ENCODE measurements around the gene B3GNT3. TPM values are rescaled to one million over a fixed set of nuclear protein-coding genes. Genes with fewer than 3 reads are reported as not detected.
A peak's percentile ranks its signal among the peaks of the same experiment; 100 is the strongest.

The B3GNT3 gene
- total RNA-seq, 2 donors from 2014 or later, result 0.70 to 1.2 TPM

DNA sequence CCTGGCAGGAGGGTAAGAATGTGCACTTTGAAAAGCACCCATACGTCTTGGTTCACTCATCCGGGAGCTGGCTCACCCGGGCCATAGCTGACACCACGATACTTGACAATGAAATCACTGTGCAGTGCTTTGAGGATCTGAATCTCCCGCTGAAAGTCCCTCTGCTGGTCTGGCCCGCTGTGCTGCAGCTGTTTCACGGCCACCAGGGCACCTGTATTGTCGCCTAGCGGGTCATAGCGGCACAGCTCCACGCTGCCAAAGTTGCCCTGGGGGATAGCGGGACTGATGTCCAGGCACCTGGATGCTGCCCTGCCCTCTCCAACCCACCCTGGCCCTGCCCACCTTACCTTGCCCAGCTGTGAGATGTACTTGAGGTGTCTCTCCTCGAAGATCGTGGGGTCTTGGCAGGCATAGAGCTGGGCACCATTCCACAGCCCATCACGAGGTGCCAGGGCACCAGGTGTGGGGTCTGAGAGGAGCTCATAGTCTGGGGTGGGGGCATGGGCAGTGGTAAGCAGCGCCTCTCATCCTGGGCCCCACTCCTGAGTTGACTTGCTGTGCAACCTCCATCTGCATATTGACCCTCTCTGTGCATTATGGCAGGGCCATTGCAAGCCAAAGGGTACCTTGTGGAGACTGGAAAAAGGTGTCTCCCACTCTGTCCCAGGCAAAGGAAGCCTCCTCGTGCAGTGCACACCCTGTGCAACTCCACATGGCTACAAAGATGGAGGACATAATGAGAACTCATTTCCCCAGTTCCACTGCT, 37.7 kb downstream of the B3GNT3 start:
- Histone ChIP-seq H3K27ac (ENCODE audit: low read depth, low read length) (no peak overlapping the region), H3K4me3 (ENCODE audit: low read length) (no peak overlapping the region), H3K9me3 (ENCODE audit: control insufficient read depth, low read length) (no peaks in the 10 kb centered on the region), H3K9ac (ENCODE audit: extremely low read depth, low read length, poor library complexity, severe bottlenecking) (no peak overlapping the region), H3K36me3 (ENCODE audit: control insufficient read depth, insufficient read depth, low read length) (no peaks in the 10 kb centered on the region), H3K4me1 (ENCODE audit: control insufficient read depth, insufficient read depth, low read length) (no peaks in the 10 kb centered on the region), H3K27me3 (ENCODE audit: control insufficient read depth, insufficient read depth, low read length, poor library complexity, severe bottlenecking) (peaks cover 14% of the 10 kb centered on the region)
- Mint-ChIP-seq H3K4me1 (peaks cover 8% of the 10 kb centered on the region), H3K9me3 (no peaks in the 10 kb centered on the region), H3K4me3 (no peak overlapping the region), H3K27me3 (ENCODE audit: insufficient read depth) (peaks cover 28% of the 10 kb centered on the region), H3K36me3 (ENCODE audit: low read depth) (no peaks in the 10 kb centered on the region), H3K27ac (no peak overlapping the region)
- TF ChIP-seq, protein P1, sequence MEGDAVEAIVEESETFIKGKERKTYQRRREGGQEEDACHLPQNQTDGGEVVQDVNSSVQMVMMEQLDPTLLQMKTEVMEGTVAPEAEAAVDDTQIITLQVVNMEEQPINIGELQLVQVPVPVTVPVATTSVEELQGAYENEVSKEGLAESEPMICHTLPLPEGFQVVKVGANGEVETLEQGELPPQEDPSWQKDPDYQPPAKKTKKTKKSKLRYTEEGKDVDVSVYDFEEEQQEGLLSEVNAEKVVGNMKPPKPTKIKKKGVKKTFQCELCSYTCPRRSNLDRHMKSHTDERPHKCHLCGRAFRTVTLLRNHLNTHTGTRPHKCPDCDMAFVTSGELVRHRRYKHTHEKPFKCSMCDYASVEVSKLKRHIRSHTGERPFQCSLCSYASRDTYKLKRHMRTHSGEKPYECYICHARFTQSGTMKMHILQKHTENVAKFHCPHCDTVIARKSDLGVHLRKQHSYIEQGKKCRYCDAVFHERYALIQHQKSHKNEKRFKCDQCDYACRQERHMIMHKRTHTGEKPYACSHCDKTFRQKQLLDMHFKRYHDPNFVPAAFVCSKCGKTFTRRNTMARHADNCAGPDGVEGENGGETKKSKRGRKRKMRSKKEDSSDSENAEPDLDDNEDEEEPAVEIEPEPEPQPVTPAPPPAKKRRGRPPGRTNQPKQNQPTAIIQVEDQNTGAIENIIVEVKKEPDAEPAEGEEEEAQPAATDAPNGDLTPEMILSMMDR (conservative IDR thresholded peaks at IDR 0.05), result no peak
- no peak for DNase-seq
- 94% methylated on average over 9 to 17 of the region's 17 CpGs for WGBS, 2 experiments (ENCODE audit: insufficient coverage in 1 of 2, insufficient read length in 1 of 2)

DNA sequence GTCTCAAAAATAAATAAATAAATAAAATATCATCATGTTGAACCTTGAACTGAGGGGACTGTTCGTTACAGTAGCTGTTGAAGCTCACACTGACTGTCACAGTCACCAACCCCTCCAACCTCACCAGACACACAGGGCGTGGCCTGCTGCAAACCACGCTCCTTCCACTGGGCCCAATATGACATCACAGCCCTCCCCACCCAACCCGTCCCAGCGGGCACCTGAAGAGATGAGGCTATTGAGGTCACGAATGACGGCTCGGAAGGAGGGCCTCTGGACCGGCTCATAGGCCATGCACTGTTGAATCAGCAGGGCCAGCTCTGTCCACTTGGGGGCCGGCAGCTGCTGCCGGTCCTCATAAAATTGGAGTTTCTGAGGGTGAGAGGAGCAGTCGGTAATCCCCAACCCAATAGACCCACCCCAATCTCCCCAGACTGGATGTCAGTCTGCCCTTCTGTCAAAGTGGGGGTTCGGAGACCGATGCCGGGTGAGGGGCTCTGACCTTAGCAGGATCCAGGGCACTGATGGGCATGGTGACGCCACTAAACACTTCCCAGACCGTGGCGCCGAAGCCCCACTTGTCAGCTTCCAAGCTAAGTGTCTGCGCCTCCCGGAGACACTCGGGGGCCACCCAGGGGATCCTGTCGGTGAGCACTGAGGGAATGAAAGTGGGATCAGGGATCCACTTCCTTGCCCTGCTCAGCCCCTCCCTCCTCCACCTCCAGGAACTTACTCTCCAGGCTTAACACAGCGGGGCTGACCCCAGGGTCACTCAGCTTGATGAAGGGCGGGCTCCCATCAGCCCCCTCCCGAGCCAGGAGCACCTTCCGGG, 39.6 kb downstream of the B3GNT3 start:
- no peaks in the 10 kb centered on the region for H3K36me3 ChIP-seq (ENCODE audit: control insufficient read depth, insufficient read depth, low read length)
- H3K4me1 Mint-ChIP-seq, result peaks cover 8% of the 10 kb centered on the region
- no peaks in the 10 kb centered on the region for H3K9me3 Mint-ChIP-seq
- DNase-seq, result peak; percentile 72
- H3K36me3 Mint-ChIP-seq (ENCODE audit: low read depth), result no peaks in the 10 kb centered on the region
- H3K4me1 ChIP-seq (ENCODE audit: control insufficient read depth, insufficient read depth, low read length), result no peaks in the 10 kb centered on the region
- peaks cover 42% of the 10 kb centered on the region for H3K27me3 Mint-ChIP-seq (ENCODE audit: insufficient read depth)
- no peak overlapping the region for H3K4me3 ChIP-seq (ENCODE audit: low read length)
- H3K27ac Mint-ChIP-seq, result no peak overlapping the region
- no peaks in the 10 kb centered on the region for H3K9me3 ChIP-seq (ENCODE audit: control insufficient read depth, low read length)
- H3K27ac ChIP-seq (ENCODE audit: low read depth, low read length), result no peak overlapping the region
- H3K9ac ChIP-seq (ENCODE audit: extremely low read depth, low read length, poor library complexity, severe bottlenecking), result no peak overlapping the region
- 81% methylated on average over 8 to 27 of the region's 27 CpGs for WGBS, 2 experiments (ENCODE audit: insufficient coverage in 1 of 2, insufficient read length in 1 of 2)
- H3K4me3 Mint-ChIP-seq, result no peak overlapping the region
- TF ChIP-seq, protein P1 (conservative IDR thresholded peaks at IDR 0.05), result peak; percentile 62
- peaks cover 20% of the 10 kb centered on the region for H3K27me3 ChIP-seq (ENCODE audit: control insufficient read depth, insufficient read depth, low read length, poor library complexity, severe bottlenecking)

DNA sequence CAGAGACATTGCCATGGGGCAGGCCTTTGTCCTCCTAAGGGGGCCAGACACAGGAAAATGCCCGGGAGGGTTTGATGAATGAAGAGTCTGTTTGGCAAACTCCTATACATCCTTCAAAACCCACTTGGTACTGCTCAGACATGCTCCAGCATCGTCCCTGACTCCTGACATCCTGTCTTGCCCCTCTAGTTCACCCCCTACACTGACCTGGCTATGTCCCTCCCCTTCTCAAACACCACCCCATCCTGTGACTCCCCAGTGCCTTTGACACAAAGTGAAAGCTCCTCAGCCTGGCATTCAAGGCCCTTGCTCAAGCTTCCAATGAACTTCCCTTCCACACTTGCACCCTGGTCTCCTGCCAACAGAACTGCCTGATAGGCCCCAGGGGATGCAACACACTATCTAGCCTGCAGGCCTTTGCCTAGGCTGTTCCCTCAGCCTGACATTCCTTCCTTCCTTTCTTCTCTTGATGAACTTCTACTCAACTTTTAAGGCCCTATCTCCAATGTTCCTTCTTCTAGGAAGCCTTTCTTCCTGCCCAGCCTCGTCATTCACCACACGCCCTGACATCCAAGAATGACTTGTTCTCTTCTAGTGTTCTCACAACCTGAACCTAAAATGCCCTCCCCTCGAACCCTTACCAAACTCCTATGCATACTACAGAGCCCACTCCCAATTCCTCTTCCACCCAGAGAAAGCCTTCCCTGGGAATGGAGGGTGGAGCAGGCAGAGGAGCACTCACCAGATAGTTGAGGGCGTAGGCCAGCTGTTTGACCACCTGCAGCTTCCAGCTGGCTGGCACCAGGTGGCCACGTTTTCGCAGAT, 40.5 kb downstream of the B3GNT3 start:
- DNase-seq, result no peak
- Histone ChIP-seq H3K4me3 (ENCODE audit: low read length) (no peak overlapping the region), H3K27me3 (ENCODE audit: control insufficient read depth, insufficient read depth, low read length, poor library complexity, severe bottlenecking) (peaks cover 27% of the 10 kb centered on the region), H3K9me3 (ENCODE audit: control insufficient read depth, low read length) (no peaks in the 10 kb centered on the region), H3K36me3 (ENCODE audit: control insufficient read depth, insufficient read depth, low read length) (no peaks in the 10 kb centered on the region), H3K9ac (ENCODE audit: extremely low read depth, low read length, poor library complexity, severe bottlenecking) (no peak overlapping the region), H3K27ac (ENCODE audit: low read depth, low read length) (no peak overlapping the region), H3K4me1 (ENCODE audit: control insufficient read depth, insufficient read depth, low read length) (no peaks in the 10 kb centered on the region)
- no peaks in the 10 kb centered on the region for H3K9me3 Mint-ChIP-seq
- no peak overlapping the region for H3K27ac Mint-ChIP-seq
- no peak overlapping the region for H3K4me3 Mint-ChIP-seq
- H3K27me3 Mint-ChIP-seq (ENCODE audit: insufficient read depth), result peaks cover 47% of the 10 kb centered on the region
- H3K36me3 Mint-ChIP-seq (ENCODE audit: low read depth), result no peaks in the 10 kb centered on the region
- 71 to 79% methylated on average over 5 to 8 of the region's 8 CpGs for WGBS, 2 experiments (ENCODE audit: insufficient coverage in 1 of 2, insufficient read length in 1 of 2)
- H3K4me1 Mint-ChIP-seq, result peaks cover 5% of the 10 kb centered on the region
- TF ChIP-seq, protein P1 (conservative IDR thresholded peaks at IDR 0.05), result no peak

All from endodermal cell (in vitro differentiated cells).